Mesenchymal stem cell (in vitro differentiated cells and primary cell): ENCODE results near the gene PTGS1.

Experiments used
- DNase-seq: peaks from one replicate; pipeline ENCODE4 v3.0.0-alpha.2; 2013
- H2AFZ ChIP-seq: one replicate; pipeline ENCODE4 v1.6.1; 2013; ENCODE audit warnings: low read depth, mild to moderate bottlenecking, control low read depth, inconsistent platforms, low read length, moderate library complexity
- H2AK5ac ChIP-seq: 2 replicates; pipeline ENCODE4 v1.6.1; 2013; ENCODE audit warnings: low read length, moderate library complexity, mild to moderate bottlenecking, inconsistent platforms; ENCODE audit not compliant: severe bottlenecking
- H2BK120ac ChIP-seq: one replicate; pipeline ENCODE4 v1.6.1; 2013; ENCODE audit warnings: low read depth, mild to moderate bottlenecking, inconsistent platforms, low read length, moderate library complexity
- H2BK12ac ChIP-seq, 2 experiments: one replicate each; pipeline ENCODE4 v1.6.1; 2013; ENCODE audit warnings: inconsistent platforms in 2 of 2, low read length in 2 of 2, mild to moderate bottlenecking in 2 of 2, moderate library complexity in 2 of 2, control low read depth in 1 of 2
- H2BK15ac ChIP-seq: one replicate; pipeline ENCODE4 v1.6.1; 2013; ENCODE audit warnings: mild to moderate bottlenecking, low read depth, inconsistent platforms; ENCODE audit not compliant: poor library complexity, severe bottlenecking
- H2BK5ac ChIP-seq: 2 replicates; pipeline ENCODE4 v1.6.1; 2013; ENCODE audit warnings: low read depth, mild to moderate bottlenecking, low read length, control low read depth, inconsistent platforms; ENCODE audit not compliant: poor library complexity, severe bottlenecking
- H3K14ac ChIP-seq, 2 experiments: one replicate each; pipeline ENCODE4 v1.6.1; 2013; ENCODE audit warnings: inconsistent platforms in 2 of 2, low read length in 2 of 2, control low read depth in 1 of 2, mild to moderate bottlenecking in 1 of 2, moderate library complexity in 1 of 2
- H3K18ac ChIP-seq, 2 experiments: one replicate each; pipeline ENCODE4 v1.6.1; 2013; ENCODE audit warnings: inconsistent platforms in 2 of 2, low read length in 2 of 2, control low read depth in 1 of 2, low read depth in 1 of 2, mild to moderate bottlenecking in 1 of 2
- H3K23ac ChIP-seq, 2 experiments: one replicate each; pipeline ENCODE4 v1.6.1; 2013; ENCODE audit warnings: inconsistent platforms in 2 of 2, low read length in 2 of 2, mild to moderate bottlenecking in 2 of 2, moderate library complexity in 2 of 2, control low read depth in 1 of 2
- H3K27ac ChIP-seq: 2 replicates; pipeline ENCODE4 v1.5.1; 2013; ENCODE audit warnings: mild to moderate bottlenecking, moderate library complexity, low read length, control low read depth, inconsistent platforms; ENCODE audit not compliant: poor library complexity, severe bottlenecking
- H3K27me3 ChIP-seq, 2 experiments: 2 replicates each; pipeline versions ENCODE4 v1.6.1 to v1.7.0; 2013; ENCODE audit warnings: low read length in 2 of 2, mild to moderate bottlenecking in 2 of 2, moderate library complexity in 2 of 2, control low read depth in 1 of 2, inconsistent platforms in 1 of 2; ENCODE audit not compliant: control insufficient read depth in 1 of 2, insufficient read depth in 1 of 2
- H3K36me3 ChIP-seq, 2 experiments: 2 replicates each; pipeline versions ENCODE4 v1.6.1 to v1.7.0; 2013; ENCODE audit warnings: low read length in 2 of 2, control low read depth in 1 of 2, inconsistent platforms in 1 of 2, low read depth in 1 of 2, mild to moderate bottlenecking in 1 of 2; ENCODE audit not compliant: insufficient read depth in 2 of 2, control insufficient read depth in 1 of 2
- H3K4ac ChIP-seq, 2 experiments: one replicate each; pipeline ENCODE4 v1.6.1; 2013; ENCODE audit warnings: inconsistent platforms in 2 of 2, low read length in 2 of 2, mild to moderate bottlenecking in 2 of 2, moderate library complexity in 2 of 2, control low read depth in 1 of 2, low read depth in 1 of 2
- H3K4me1 ChIP-seq: 2 replicates; pipeline ENCODE4 v1.6.1; 2013; ENCODE audit warnings: low read depth, low read length, control low read depth; ENCODE audit not compliant: control insufficient read depth, insufficient read depth
- H3K4me2 ChIP-seq: 2 replicates; pipeline ENCODE4 v1.6.1; 2013; ENCODE audit warnings: low read length, mild to moderate bottlenecking, inconsistent platforms; ENCODE audit not compliant: poor library complexity, severe bottlenecking
- H3K4me3 ChIP-seq, 2 experiments: 2 replicates each; pipeline versions ENCODE4 v1.5.1 to v1.7.0; 2013; ENCODE audit warnings: low read length in 2 of 2, mild to moderate bottlenecking in 2 of 2, control low read depth in 1 of 2, low read depth in 1 of 2; ENCODE audit not compliant: insufficient read depth in 1 of 2
- H3K79me1 ChIP-seq: replicated peaks from 2 replicates; pipeline ENCODE4 v1.6.1; 2013; ENCODE audit warnings: mild to moderate bottlenecking, control low read depth, low read length, inconsistent platforms; ENCODE audit not compliant: poor library complexity, severe bottlenecking
- H3K9ac ChIP-seq: 2 replicates; pipeline ENCODE4 v1.7.0; 2013; ENCODE audit warnings: mild to moderate bottlenecking, low read length, moderate library complexity
- H3K9me3 ChIP-seq: 2 replicates; pipeline ENCODE4 v1.7.0; 2013; ENCODE audit warnings: mild to moderate bottlenecking, low read length; ENCODE audit not compliant: control insufficient read depth
- H4K8ac ChIP-seq: one replicate; pipeline ENCODE4 v1.6.1; 2013; ENCODE audit warnings: inconsistent platforms, mild to moderate bottlenecking, low read length, moderate library complexity
- H4K91ac ChIP-seq: one replicate; pipeline ENCODE4 v1.6.1; 2013; ENCODE audit warnings: mild to moderate bottlenecking, low read length, inconsistent platforms
- WGBS: methylation state at CpG from one replicate; pipeline ENCODE4 v1.1.7; 2013; ENCODE audit warnings: mixed read lengths; 5-methylcytosine and 5-hydroxymethylcytosine counted together

PTGS1 gene

DNA sequence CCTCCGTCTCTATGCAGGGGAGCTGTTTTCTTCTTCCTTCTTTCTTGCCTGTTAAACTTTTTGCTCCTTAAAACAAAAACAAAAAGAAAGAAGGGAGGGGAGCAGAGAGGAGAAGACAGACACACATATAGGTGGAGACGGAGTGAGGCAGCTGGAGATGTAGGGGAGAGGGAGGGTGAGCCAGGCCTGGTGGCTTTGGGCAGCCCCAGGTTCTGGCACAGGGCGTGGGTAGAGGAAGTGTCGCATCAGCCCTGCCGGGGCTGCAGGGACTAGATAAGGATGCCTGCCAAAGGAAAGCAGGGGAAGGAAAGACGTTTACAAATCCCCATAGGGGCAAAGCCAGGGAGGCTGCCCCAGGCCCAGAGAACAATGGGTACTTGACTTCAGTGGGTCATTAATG, 38.7 kb upstream of the PTGS1 start:
- no peak overlapping the region for H4K8ac ChIP-seq
- no peak overlapping the region for H2AK5ac ChIP-seq
- WGBS, result 64% methylated on average over 5 of the region's 6 CpGs
- no peak overlapping the region for H3K4ac ChIP-seq
- no peak overlapping the region for H4K91ac ChIP-seq
- H3K36me3 ChIP-seq, result peaks cover 10 to 30% of the 10 kb centered on the region in 2 experiments
- H3K4me1 ChIP-seq, result no peaks in the 10 kb centered on the region
- H3K9me3 ChIP-seq, result no peaks in the 10 kb centered on the region
- H2BK5ac ChIP-seq, result no peak overlapping the region
- no peak overlapping the region for H3K23ac ChIP-seq
- no peak overlapping the region for H3K27ac ChIP-seq
- no peak overlapping the region for H2BK120ac ChIP-seq
- no peak overlapping the region for H3K4me2 ChIP-seq
- H3K9ac ChIP-seq, result no peak overlapping the region
- H2AFZ ChIP-seq, result no peak overlapping the region
- no peak overlapping the region for H3K18ac ChIP-seq
- no peak overlapping the region for H3K14ac ChIP-seq
- H3K4me3 ChIP-seq, result no peak overlapping the region
- no peak for DNase-seq
- no peak overlapping the region for H2BK12ac ChIP-seq
- no peak overlapping the region for H2BK15ac ChIP-seq
- peaks cover 10 to 11% of the 10 kb centered on the region in 2 experiments for H3K27me3 ChIP-seq
- H3K79me1 ChIP-seq, result no peaks in the 10 kb centered on the region

DNA sequence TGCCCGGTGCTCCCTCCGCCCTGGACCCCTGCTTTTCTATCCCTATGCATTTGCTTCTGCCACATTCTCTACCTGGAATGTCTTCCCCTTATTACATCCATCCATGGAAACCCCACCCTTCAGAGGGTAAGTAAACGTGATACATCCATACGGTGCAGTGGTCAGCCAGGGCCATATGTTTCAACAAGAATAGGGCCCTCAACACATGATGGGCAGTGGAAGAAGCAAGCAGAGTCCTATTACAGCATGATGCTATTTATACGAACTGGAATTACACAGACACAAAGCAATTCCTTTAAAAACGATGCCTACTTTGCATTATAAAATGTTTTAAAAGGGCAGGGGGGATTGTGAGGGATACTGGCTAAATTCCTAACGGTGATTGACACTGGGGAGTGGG, 38.2 kb upstream of the PTGS1 start:
- WGBS, result 61% methylated on average over 6 of the region's 7 CpGs
- Histone ChIP-seq H3K27me3 (peaks cover 13 to 17% of the 10 kb centered on the region in 2 experiments), H2BK5ac (no peak overlapping the region), H2BK120ac (no peak overlapping the region), H3K23ac (no peak overlapping the region), H3K4ac (no peak overlapping the region), H3K18ac (no peak overlapping the region), H2BK12ac (no peak overlapping the region), H3K27ac (no peak overlapping the region), H2AK5ac (no peak overlapping the region), H3K14ac (no peak overlapping the region), H2BK15ac (no peak overlapping the region), H2AFZ (no peak overlapping the region), H3K36me3 (peaks cover 10 to 24% of the 10 kb centered on the region in 2 experiments), H3K9ac (no peak overlapping the region), H4K8ac (no peak overlapping the region), H3K79me1 (no peaks in the 10 kb centered on the region), H3K9me3 (no peaks in the 10 kb centered on the region), H3K4me2 (no peak overlapping the region), H3K4me3 (no peak overlapping the region), H4K91ac (no peak overlapping the region), H3K4me1 (no peaks in the 10 kb centered on the region)
- no peak for DNase-seq

DNA sequence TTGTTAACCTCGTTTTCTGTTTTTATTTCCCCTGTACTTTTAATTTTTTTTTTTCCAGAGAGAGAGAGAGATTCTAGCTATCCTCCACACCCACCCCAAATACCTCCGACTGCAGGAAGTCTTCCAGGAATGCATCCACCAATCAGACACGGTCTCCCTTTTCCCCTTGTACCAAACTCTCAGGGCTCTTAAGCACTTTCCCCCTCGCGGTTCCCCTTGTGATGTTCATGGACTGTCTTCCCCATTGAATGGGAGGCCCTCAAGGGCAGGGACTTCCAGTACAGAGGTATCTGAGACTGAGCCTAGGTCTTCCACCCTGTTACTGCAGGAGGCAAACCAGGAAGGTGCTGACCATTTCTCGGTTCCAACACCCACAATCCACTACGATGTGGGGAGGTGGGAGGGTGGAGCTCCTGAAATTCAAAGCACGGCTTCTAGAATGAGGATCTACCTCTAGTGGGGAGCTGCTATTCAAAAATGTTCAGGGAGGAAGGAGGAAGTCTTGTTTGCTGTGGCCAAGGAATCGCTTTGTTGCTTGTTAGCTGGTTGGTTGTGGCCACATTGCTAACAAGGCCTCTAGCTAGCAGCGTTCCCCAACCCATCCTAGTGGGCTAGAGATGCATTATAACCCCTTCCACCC, 37.5 kb upstream of the PTGS1 start:
- Histone ChIP-seq H3K9ac (no peak overlapping the region), H3K27me3 (peaks cover 20 to 23% of the 10 kb centered on the region in 2 experiments), H2BK120ac (no peak overlapping the region), H2BK12ac (no peak overlapping the region), H3K36me3 (peaks cover 10 to 21% of the 10 kb centered on the region in 2 experiments), H4K8ac (no peak overlapping the region), H3K4me2 (no peak overlapping the region), H3K9me3 (no peaks in the 10 kb centered on the region), H2BK15ac (no peak overlapping the region), H2BK5ac (no peak overlapping the region), H3K23ac (no peak overlapping the region), H3K4me1 (no peaks in the 10 kb centered on the region), H3K79me1 (no peaks in the 10 kb centered on the region), H3K14ac (no peak overlapping the region), H3K27ac (no peak overlapping the region), H2AK5ac (no peak overlapping the region), H3K4ac (no peak overlapping the region), H3K4me3 (no peak overlapping the region), H3K18ac (no peak overlapping the region), H4K91ac (no peak overlapping the region), H2AFZ (no peak overlapping the region)
- DNase-seq, result no peak
- 75% methylated on average over 9 of the region's 10 CpGs for WGBS

DNA sequence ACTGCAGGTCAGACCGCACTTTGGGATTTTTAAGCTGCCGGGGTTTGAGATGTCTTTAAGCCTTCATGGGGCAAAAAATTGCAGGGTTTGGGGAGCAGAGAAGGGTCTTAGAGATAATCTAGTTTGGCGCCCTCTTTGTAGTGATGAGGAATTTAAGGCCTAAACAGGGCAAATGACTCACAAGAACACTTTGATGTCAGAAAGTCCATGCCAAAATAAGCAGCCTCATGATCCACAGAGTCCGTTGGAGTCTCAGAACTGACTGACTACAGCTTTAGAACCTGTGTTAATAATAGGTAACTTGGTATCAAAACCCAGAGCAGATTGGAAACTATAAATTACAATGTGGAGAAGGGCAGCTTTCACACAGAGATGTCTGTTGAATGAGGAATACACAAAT, 35.9 kb upstream of the PTGS1 start:
- H2BK120ac ChIP-seq, result no peak overlapping the region
- no peak for DNase-seq
- H3K23ac ChIP-seq, result no peak overlapping the region
- H3K36me3 ChIP-seq, result peaks cover 4 to 5% of the 10 kb centered on the region in 2 experiments
- no peaks in the 10 kb centered on the region for H3K9me3 ChIP-seq
- H2AK5ac ChIP-seq, result no peak overlapping the region
- no peak overlapping the region for H2BK15ac ChIP-seq
- H3K27me3 ChIP-seq, result peaks cover 31 to 34% of the 10 kb centered on the region in 2 experiments
- H3K4me3 ChIP-seq, result no peak overlapping the region
- H3K18ac ChIP-seq, result no peak overlapping the region
- no peaks in the 10 kb centered on the region for H3K79me1 ChIP-seq
- no peak overlapping the region for H2BK5ac ChIP-seq
- WGBS, result 93% methylated on average over 4 of the region's 4 CpGs
- H2AFZ ChIP-seq, result no peak overlapping the region
- H3K4me1 ChIP-seq, result no peaks in the 10 kb centered on the region
- no peak overlapping the region for H3K4ac ChIP-seq
- H2BK12ac ChIP-seq, result no peak overlapping the region
- no peak overlapping the region for H3K9ac ChIP-seq
- H4K91ac ChIP-seq, result no peak overlapping the region
- no peak overlapping the region for H3K14ac ChIP-seq
- H4K8ac ChIP-seq, result no peak overlapping the region
- no peak overlapping the region for H3K27ac ChIP-seq
- no peak overlapping the region for H3K4me2 ChIP-seq
